ENCODE results near the gene SPATA7.
"Not testable (repeated sequence)": the region's sequence is repeated elsewhere in the genome, so short reads cannot be mapped to it uniquely, and the experiment has no call there.

Gene SPATA7, protein sequence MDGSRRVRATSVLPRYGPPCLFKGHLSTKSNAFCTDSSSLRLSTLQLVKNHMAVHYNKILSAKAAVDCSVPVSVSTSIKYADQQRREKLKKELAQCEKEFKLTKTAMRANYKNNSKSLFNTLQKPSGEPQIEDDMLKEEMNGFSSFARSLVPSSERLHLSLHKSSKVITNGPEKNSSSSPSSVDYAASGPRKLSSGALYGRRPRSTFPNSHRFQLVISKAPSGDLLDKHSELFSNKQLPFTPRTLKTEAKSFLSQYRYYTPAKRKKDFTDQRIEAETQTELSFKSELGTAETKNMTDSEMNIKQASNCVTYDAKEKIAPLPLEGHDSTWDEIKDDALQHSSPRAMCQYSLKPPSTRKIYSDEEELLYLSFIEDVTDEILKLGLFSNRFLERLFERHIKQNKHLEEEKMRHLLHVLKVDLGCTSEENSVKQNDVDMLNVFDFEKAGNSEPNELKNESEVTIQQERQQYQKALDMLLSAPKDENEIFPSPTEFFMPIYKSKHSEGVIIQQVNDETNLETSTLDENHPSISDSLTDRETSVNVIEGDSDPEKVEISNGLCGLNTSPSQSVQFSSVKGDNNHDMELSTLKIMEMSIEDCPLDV

GRCh38 chr14:88385212-88386101 lies at the start of gene SPATA7:
Gene SPATA7, plus strand, starts transcription at chr14:88385657. Its CDS starts 162 bp downstream, at chr14:88385819.
- FAIRE-seq, result peak; percentile 47

DNA sequence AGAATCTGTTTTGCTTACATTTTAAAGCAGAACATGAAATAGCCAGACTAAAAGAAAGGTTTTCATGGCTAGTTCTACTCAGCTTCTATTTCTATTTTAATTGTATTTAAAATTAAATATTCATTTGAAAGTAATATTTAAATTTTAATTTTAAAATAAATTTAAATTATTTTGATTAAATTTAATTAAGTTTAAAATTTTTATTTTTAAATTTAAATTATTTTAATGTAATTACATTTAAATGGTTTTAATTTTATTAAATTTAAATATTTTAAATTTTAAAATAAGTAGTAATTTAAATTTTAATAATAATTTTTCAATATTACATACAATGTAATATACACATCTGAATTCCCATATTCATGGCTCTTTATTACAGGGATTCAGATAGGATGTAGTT lies 45.1 kb upstream of the SPATA7 start:
- peak; percentile 94 for FAIRE-seq

DNA sequence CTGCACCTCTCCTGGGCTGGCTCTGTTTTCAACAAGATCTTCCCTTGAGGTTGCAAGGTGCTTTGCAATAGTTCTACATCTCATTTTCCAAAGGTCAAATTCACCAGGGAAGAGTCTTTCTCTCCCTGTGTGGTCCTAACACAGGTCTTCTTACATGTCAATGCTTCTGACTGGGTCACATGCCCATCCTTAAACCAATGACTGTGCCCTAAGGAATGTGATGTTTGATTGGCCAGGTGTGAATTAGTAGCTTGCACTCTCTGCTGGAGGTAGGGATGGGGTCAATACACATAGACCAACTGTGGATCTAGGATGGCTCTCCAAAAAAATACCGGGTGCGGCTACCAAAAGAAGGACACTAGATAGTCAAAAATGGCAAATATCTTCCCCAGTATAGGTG lies 42.5 kb upstream of the SPATA7 start:
- FAIRE-seq, result no peak

DNA sequence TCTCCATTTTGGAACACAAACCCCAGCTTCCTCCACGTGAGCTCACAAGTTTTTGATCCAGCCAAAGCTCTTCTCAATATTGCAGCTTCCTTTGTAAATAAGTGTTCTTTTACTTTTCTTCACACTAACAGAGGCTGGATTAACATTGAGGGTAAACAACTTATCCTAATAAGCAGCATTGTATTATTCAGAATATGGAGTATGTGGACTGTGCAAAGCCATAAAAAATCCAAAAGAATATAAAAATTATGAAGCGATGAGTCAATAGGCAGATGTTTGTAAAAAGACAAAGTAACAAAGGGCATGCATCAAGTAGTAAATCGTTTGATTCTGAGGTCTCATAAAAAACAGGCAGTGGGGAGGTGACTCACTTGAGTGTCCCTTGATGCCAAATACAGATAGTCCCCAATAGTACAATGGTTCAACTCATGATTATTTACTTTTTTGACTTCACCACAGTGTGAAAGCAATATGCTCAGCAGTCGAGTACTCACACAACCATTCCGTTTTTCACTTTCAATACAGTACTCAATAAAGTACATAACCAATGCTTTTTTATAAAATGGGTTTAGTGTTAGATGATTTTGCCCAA lies 39.3 kb upstream of the SPATA7 start:
- FAIRE-seq, result no peak

GRCh38 chr14:88348546-88348945 lies 36.9 kb upstream of the SPATA7 start:
- FAIRE-seq, result no peak

GRCh38 chr14:88351966-88352691 lies 33.3 kb upstream of the SPATA7 start:
- peak; percentile 98 for FAIRE-seq

GRCh38 chr14:88352698-88353097 lies 32.8 kb upstream of the SPATA7 start:
- no peak for FAIRE-seq

- FAIRE-seq, result no peak
Observed at GRCh38 chr14:88354358-88354757, 31.1 kb upstream of the SPATA7 start.

DNA sequence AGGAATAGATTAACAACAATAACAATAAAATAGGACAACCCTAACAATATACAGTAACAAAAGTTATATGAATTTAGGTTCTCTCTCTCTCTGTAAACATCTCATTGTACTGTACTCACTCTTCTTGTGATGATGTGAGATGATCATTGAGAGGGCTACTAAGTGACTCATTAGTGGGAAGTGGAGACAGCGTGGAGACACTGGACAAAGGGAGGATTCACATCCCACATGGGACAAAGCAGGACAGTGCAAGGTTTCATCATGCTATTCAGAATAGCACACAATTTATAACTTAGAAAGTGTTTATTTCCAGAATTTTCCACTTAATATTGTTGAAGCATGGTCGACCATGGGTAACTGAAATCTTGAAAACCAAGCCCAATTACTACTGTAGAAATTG lies 26.0 kb upstream of the SPATA7 start:
- no peak for FAIRE-seq

DNA sequence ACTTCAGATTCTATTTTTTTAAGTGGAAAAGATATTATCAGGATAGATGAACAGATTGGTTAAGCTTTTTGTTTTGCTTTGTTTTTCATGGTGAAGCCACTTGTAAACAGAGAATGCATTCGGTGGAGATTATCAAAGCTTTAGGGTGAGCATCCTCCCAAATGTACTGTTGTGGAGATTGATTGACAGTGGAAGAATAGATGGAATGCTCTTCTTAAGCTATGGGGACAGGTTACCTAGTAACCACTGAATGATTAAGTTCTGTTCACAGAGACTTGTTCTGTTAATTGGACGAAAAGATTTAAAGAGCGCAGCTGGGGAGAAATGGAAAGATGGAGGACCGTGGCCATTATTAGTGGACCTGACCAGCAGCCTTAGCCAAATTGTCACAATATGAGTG lies 21.8 kb upstream of the SPATA7 start:
- no peak for FAIRE-seq

GRCh38 chr14:88364710-88365413 lies 20.6 kb upstream of the SPATA7 start:
- no peak for FAIRE-seq

- no peak for FAIRE-seq
Observed at GRCh38 chr14:88369496-88369895, 16.0 kb upstream of the SPATA7 start.

GRCh38 chr14:88379706-88380343 lies 5.6 kb upstream of the SPATA7 start:
- FAIRE-seq, result no peak

DNA sequence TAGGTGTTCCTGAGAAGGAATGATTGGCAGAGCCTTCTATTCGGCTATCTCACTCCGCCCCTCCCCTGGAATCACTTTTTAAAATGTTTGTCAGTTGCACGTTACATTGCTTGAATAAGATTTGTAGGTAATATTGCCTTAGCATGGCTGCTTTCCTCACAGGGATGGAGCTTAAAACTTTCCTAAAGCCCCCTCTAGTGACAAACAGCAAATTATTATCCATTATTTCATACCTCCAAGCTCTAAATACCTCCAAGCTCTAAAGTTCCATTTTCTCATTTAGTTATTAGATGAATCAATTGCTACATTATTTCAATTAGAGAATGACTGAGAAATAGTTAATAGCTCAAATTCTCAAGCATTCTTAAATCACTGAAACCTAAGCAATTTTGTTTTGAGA lies 5.1 kb upstream of the SPATA7 start:
- peak; percentile 90 for FAIRE-seq

GRCh38 chr14:88381634-88382033 lies 3.8 kb upstream of the SPATA7 start:
- not testable (repeated sequence) for FAIRE-seq

- FAIRE-seq, result no peak
Observed at GRCh38 chr14:88384718-88385117, 739 bp upstream of the SPATA7 start.

DNA sequence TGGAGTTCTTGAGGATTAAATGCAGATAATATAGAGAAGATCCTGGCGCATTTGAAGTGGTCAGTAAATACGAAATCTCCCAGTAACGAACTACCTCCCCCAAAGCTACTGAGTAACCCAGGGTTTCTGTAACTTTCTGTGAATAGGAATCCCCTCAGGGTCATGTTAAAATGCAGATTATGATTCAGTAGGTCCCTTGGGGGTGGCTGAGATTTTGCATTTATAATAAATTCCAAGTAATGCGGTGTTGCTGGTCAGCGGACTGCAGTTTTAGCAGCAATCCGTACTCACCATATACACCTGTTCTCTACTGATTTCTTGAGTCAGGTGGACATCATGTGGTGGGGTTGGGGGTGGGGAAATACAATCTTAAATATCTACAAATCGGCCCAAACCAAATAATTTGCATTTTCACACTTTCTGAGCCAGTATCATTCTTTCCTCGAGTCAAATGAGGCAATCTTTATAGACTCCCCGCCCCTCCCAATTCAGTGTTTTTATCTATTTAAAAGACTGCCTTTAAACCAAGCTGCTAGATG lies 868 bp downstream of the SPATA7 start:
- FAIRE-seq, result no peak

GRCh38 chr14:88388741-88389282 lies 3.4 kb downstream of the SPATA7 start:
- FAIRE-seq, result no peak

GRCh38 chr14:88392609-88393008 lies 7.2 kb downstream of the SPATA7 start:
- no peak for FAIRE-seq

DNA sequence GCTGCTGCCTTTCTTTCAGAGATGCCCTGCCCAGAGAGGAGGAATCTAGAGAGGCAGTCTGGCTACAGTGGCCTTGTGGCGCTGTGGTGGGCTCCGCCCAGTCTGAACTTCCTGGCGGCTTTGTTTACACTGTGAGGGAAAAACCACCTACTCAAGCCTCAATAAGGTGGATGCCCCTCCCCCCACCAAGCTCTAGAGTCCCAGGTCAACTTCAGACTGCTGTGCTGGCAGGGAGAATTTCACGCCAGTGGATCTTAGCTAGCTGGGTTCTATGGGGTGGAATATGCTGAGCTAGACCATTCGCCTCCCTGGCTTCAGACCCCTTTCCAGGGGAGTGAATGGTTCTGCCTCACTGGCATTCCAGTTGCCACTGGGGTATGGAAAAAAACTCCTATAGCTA lies 25.6 kb downstream of the SPATA7 start:
- no peak for FAIRE-seq

- peak; percentile 56 for FAIRE-seq
Observed at GRCh38 chr14:88417594-88417993, 32.1 kb downstream of the SPATA7 start.
